Fibroblast of pulmonary artery (primary cell): ENCODE measurements around the gene MICA.

Source experiments
- DNase-seq: peaks from one replicate; pipeline ENCODE4 v3.0.0-alpha.2; 2010; ENCODE audit warnings: low read depth
- H3K4me3 ChIP-seq: replicated peaks from 2 replicates; pipeline ENCODE4 v1.5.1; 2011; ENCODE audit warnings: low read depth, mild to moderate bottlenecking, control low read depth, low read length, moderate library complexity
- TF ChIP-seq, protein P1 (sequence below): IDR thresholded peaks from 2 replicates; pipeline ENCODE4 v1.5.1; 2011; ENCODE audit warnings: mild to moderate bottlenecking, control low read depth, low read length, inconsistent platforms; ENCODE audit errors: missing control alignments

Gene MICA

DNA sequence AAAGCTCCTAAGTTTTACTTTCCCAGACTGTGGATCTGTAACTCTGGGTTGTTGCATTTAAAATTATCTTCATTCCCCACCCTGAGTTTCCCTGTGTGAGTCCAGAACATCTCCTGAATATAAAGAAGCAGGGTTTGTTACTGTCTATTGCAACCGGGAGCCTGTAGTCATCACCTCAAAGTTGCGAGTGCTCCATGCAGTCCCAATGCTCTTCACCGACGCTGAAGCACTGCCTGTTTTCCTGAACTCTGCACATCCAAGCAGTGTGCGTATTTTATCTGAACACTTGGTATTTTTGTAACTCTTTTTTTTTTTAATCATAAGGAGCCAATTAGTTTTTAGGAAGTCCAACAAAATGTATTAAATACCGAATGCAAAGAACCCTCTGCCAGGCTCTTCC lies 45.5 kb upstream of the MICA start:
- no peak for DNase-seq
- TF ChIP-seq, protein P1, sequence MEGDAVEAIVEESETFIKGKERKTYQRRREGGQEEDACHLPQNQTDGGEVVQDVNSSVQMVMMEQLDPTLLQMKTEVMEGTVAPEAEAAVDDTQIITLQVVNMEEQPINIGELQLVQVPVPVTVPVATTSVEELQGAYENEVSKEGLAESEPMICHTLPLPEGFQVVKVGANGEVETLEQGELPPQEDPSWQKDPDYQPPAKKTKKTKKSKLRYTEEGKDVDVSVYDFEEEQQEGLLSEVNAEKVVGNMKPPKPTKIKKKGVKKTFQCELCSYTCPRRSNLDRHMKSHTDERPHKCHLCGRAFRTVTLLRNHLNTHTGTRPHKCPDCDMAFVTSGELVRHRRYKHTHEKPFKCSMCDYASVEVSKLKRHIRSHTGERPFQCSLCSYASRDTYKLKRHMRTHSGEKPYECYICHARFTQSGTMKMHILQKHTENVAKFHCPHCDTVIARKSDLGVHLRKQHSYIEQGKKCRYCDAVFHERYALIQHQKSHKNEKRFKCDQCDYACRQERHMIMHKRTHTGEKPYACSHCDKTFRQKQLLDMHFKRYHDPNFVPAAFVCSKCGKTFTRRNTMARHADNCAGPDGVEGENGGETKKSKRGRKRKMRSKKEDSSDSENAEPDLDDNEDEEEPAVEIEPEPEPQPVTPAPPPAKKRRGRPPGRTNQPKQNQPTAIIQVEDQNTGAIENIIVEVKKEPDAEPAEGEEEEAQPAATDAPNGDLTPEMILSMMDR = no peak
- no peak overlapping the region for H3K4me3 ChIP-seq

DNA sequence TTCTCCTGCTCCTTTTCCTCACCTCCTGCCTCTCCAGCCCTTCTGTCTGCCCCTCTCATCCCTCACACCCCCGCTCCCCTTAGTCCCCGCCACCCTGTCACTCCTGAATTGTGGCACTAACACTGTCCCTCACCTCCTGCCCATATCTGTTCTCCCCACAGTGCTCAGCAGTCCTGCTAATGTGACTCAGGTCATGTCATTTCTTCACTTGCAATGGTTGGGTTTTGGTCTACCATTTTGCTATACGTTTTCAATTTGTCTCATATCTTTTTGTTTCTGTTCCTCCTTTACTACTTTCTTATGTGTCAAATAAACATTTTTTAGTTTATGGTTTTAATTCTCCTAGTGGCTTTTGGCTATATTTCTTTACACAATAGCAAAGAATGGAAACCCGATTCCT lies 45.1 kb upstream of the MICA start:
- DNase-seq = no peak
- TF ChIP-seq, protein P1 = no peak
- no peak overlapping the region for H3K4me3 ChIP-seq

DNA sequence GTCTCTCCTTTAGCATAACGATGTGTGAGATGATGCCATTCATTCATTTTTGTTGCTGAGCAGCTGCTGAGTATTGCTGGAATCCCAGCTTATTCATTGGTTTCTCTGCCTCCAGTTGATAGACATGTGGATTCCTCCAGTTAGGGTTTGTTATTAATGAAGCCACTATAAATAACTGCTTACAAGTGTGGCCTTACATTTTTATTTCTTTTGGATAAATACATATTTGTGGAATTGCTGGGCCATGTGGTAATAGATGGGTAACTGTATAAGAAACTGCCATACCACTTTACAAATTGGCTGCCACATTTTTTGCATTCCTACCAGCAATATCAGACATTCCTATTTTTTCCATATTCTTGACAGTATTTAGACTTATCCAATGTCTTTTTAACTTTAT lies 43.8 kb upstream of the MICA start:
- H3K4me3 ChIP-seq = no peak overlapping the region
- no peak for DNase-seq
- TF ChIP-seq, protein P1 = no peak

DNA sequence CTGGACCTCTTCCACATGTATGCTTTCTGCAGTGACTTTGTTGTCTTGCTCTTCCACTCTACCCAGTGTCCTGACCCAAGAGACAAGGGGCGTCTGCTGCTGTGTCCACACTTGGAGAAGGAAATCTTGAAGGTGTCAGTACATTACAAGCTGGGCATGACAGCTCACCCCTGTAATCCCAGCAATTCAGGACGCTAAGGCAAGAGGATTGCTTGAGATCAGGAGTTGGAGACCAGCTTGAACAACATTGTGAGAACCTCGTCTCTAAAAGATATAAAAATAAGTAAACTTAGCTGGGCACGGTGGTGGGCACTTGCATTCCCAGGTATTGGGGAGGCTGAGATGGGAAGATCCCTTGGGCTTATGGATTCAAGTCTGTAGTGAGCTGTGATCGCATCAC lies 40.6 kb upstream of the MICA start:
- no peak for DNase-seq
- TF ChIP-seq, protein P1 = no peak

DNA sequence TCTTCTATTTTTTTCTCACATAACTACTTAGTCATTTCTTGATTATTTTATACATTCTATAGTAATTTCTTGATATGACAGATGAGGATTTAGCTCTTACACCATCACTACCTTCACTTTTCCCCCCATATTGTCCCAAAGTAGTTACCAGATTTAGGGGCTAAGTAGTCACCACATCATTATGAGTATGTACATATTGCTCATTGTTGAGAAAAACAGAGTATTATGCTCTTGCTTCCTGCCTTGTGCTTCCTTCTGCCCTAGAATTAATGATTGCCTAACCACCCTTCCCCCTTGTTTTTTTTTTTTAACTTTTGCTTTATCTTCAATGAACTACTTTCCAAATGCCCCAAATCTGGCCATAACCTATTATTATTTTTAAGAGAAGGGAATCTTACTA lies 39.6 kb upstream of the MICA start:
- H3K4me3 ChIP-seq = no peak overlapping the region
- TF ChIP-seq, protein P1 = no peak
- DNase-seq = no peak

More for the DNA sequence above, 40.6 kb upstream of the MICA start:
- H3K4me3 ChIP-seq = no peak overlapping the region

DNA sequence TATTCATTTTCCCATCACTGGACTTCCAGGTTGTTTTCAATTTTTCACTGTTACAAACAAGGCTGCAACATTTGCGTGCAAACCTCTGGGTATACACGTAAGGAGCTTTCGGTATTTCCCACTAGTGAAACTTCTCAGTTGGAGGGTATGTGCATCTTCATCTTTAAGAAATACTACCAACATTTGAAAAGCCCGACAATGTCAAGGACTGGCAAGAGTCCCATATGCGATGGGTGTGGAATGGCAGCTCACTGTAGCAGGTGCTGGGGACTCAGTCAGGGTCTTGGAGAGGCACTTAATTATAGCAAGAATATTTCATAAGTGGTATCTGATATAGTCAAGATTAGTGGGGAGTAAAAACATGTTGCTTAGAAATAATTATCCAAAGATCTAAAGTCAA lies 37.5 kb upstream of the MICA start:
- TF ChIP-seq, protein P1 = no peak
- H3K4me3 ChIP-seq = no peak overlapping the region
- no peak for DNase-seq

DNA sequence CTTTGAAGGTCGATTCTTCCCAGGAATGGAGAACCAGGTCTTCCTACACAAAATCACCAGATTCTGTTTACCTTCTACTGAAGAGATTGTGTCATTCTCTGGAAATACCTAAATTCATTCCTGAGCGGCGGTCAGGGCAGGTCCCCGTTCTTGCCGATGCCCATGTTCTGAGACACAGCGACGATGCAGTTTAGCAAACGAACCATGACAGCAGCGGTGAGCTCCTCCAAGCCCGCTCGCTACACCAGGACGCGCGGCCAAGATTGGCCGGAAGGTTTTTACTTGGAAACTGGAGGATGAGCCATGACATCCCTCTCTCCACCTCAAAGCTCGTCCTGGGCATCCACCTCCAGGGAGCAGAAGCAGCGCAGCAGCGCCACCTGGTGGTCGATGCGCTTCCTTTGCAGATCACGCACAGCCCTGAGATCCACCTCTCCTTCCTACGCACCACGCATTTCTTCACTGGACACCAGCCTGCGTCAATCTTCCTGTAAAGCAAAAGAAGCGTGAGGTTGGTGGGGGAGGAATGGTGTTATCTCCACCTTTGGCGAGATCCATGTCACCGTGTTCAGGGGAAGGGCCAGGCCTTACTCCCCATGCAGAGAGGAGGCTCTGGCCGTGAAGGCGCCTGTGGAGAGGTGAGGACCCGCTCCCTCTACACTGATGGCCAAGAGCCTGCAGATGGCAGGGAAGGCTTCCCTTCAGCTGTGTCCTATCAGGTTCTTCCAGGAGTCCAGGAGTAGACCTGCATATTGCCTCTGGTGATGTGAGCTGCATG lies 36.5 kb upstream of the MICA start:
- no peak overlapping the region for H3K4me3 ChIP-seq
- TF ChIP-seq, protein P1 = peak; percentile 94
- DNase-seq = peak; percentile 93
